HEK293T (cell line): ENCODE data around the gene PXDN.

Source experiments
- CTCF ChIA-PET: fragments of 350-600 bp; formaldehyde crosslinking; extraction: SDS; loops from one replicate; lab custom pipeline; 2021; ENCODE audit warnings: antibody characterized with exemption, inconsistent platforms; lab: Yijun Ruan, JAX
- POLR2A ChIA-PET: fragments of 350-600 bp; formaldehyde crosslinking; extraction: SDS; loops from one replicate; lab custom pipeline; 2020; ENCODE audit warnings: antibody characterized with exemption, inconsistent platforms; lab: Yijun Ruan, JAX
- DNase-seq: peaks from one replicate; pipeline ENCODE4 v3.0.0; 2012; ENCODE audit warnings: mixed read lengths; ENCODE audit errors: extremely low spot score
- ARNT ChIP-seq: fragments of 450-650 bp; IDR thresholded peaks from 2 replicates; pipeline ENCODE4 v1.6.1; 2017; ENCODE audit warnings: mild to moderate bottlenecking
- BHLHE40 ChIP-seq: fragments of 450-650 bp; IDR thresholded peaks from 2 replicates; pipeline ENCODE4 v1.6.1; 2016; ENCODE audit warnings: mild to moderate bottlenecking, moderate library complexity, borderline replicate concordance
- CTBP1 ChIP-seq: fragments of 450-650 bp; IDR thresholded peaks from 2 replicates; pipeline ENCODE4 v1.6.1; 2016; ENCODE audit warnings: borderline replicate concordance
- ELF4 ChIP-seq: fragments of 450-650 bp; IDR thresholded peaks from 2 replicates; pipeline ENCODE4 v1.6.1; 2017; ENCODE audit warnings: antibody characterized with exemption
- FOXA1 ChIP-seq: fragments of 450-650 bp; IDR thresholded peaks from 2 replicates; pipeline ENCODE4 v1.6.1; 2016; ENCODE audit warnings: mild to moderate bottlenecking
- FOXK2 ChIP-seq: fragments of 450-650 bp; IDR thresholded peaks from 2 replicates; pipeline ENCODE4 v1.6.1; 2016; ENCODE audit warnings: mild to moderate bottlenecking
- FOXM1 ChIP-seq: fragments of 450-650 bp; IDR thresholded peaks from 2 replicates; pipeline ENCODE4 v1.6.1; 2017; ENCODE audit warnings: mild to moderate bottlenecking, borderline replicate concordance
- HDGF ChIP-seq: fragments of 450-650 bp; IDR thresholded peaks from 2 replicates; pipeline ENCODE4 v1.6.1; 2017; ENCODE audit warnings: antibody characterized with exemption, borderline replicate concordance
- L3MBTL2 ChIP-seq: fragments of 450-650 bp; conservative IDR thresholded peaks from 2 replicates; pipeline ENCODE4 v1.6.1; 2016; ENCODE audit warnings: mild to moderate bottlenecking
- LEF1 ChIP-seq: fragments of 450-650 bp; IDR thresholded peaks from 2 replicates; pipeline ENCODE4 v1.6.1; 2017; ENCODE audit warnings: mild to moderate bottlenecking, borderline replicate concordance
- NFRKB ChIP-seq: fragments of 450-650 bp; IDR thresholded peaks from 2 replicates; pipeline ENCODE4 v1.6.1; 2016; ENCODE audit warnings: mild to moderate bottlenecking, moderate library complexity
- SP1 ChIP-seq: fragments of 450-650 bp; IDR thresholded peaks from 2 replicates; pipeline ENCODE4 v1.6.1; 2017
- SUZ12 ChIP-seq: fragments of 450-650 bp; IDR thresholded peaks from 2 replicates; pipeline ENCODE4 v1.6.1; 2016; ENCODE audit warnings: mild to moderate bottlenecking
- TARDBP ChIP-seq: fragments of 450-650 bp; IDR thresholded peaks from 2 replicates; pipeline ENCODE4 v1.6.1; 2016
- ZNF384 ChIP-seq: fragments of 450-650 bp; IDR thresholded peaks from 2 replicates; pipeline ENCODE4 v1.6.1; 2016
- TF ChIP-seq, protein P1 (sequence below): fragments of 450-650 bp; IDR thresholded peaks from 2 replicates; pipeline ENCODE4 v1.6.1; 2016

The PXDN gene

DNA sequence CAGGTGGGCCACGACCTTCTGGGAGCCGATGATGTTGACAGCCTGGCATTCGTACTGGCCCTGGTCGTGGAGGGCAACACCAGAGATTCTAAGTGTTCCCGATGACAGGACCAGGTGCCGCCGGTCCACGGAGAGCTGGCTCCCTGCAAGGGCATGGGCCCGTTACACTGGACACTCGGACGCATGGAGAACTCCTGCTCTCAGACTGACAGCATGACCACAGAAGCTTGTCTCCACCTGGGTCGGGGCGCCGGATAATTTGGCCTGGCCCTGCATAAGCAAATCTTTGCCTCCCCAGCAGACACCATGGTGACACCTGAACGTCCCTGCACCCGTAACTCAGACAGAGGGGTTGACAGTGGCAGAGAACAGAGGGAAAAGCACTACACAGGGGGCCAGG, 80.7 kb downstream of the PXDN start:
- DNase-seq: no peak
- CTCF ChIA-PET: no interaction called here
- TF ChIP-seq L3MBTL2 (no peak), ARNT (no peak), TARDBP (no peak), ELF4 (no peak), FOXA1 (no peak), HDGF (no peak), CTBP1 (no peak), FOXK2 (no peak), BHLHE40 (no peak), FOXM1 (no peak), LEF1 (no peak)
- TF ChIP-seq, protein P1, sequence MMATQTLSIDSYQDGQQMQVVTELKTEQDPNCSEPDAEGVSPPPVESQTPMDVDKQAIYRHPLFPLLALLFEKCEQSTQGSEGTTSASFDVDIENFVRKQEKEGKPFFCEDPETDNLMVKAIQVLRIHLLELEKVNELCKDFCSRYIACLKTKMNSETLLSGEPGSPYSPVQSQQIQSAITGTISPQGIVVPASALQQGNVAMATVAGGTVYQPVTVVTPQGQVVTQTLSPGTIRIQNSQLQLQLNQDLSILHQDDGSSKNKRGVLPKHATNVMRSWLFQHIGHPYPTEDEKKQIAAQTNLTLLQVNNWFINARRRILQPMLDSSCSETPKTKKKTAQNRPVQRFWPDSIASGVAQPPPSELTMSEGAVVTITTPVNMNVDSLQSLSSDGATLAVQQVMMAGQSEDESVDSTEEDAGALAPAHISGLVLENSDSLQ: no peak
- POLR2A ChIA-PET: no interaction called here

DNA sequence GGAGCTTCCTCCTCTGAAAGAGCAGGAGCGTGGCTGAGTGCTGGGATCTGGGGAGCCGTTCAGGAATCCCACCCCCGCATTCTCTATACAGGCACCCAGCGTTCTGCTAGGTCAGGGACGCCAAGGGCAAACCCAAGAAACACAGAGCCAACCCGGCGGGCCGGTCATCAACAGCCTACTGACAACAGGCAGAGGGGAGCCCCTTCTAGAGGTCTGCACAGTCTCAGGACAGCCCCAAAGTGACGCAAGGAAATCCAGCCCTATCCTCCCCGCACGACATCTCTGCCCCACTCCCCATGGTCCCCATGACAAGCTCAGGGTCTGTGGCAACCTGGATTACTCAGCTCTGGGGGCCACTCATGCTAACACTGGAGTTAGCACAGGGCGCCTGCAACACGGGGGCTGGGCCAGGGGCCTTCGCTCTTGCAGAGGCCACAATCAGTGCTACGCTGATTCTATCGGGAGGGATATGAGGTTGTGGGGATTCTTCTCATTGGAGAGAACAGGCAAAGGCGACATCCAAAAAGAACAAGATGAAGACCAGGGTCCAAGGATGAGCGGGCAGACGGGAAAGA, 81.6 kb downstream of the PXDN start:
- CTCF ChIA-PET: no interaction called here
- no peak for TF ChIP-seq ZNF384
- POLR2A ChIA-PET: no interaction called here
- no peak for DNase-seq

DNA sequence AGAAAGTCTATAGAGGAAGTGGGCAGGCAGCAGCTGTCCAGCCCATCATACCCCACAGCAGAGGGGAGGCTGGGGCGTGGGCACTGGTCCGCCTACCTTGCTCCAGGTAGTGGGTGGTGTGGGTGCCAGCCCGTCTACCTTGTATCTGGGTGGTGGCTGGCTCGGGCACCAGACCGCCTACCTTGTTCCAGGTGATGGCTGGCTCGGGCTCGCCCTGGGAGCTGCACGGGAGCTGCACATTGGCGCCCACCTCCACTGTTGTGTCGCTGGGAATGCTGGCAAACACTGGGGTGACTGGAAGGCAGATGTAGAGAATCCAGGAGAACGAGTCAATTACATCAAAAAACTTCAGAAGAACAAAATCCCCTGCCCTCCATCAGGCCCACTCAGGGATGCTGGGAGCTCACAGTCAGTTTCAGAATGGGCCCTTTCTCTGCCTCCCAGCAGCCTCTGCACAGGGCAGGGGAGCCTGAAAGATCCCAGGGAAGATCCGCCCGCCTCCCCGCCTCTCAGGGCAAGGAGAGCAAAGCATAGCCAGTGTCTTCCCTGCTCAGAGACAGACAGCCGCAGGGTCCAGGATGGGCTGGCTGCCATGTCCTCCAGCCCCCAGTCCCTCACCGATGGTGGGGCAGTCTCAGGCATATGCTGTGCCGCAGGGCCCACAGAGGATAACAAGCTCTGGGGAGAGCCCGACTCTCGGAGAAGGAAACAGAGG, 82.3 kb downstream of the PXDN start:
- CTCF ChIA-PET: no interaction called here
- no peak for TF ChIP-seq L3MBTL2
- no peak for TF ChIP-seq BHLHE40
- no peak for TF ChIP-seq TARDBP
- TF ChIP-seq ZNF384: no peak
- no peak for TF ChIP-seq SP1
- no peak for TF ChIP-seq ARNT
- no peak for TF ChIP-seq FOXM1
- TF ChIP-seq ELF4: no peak
- no peak for TF ChIP-seq FOXK2
- TF ChIP-seq LEF1: no peak
- TF ChIP-seq CTBP1: no peak
- TF ChIP-seq, protein P1: no peak
- no peak for TF ChIP-seq HDGF
- TF ChIP-seq NFRKB: no peak
- TF ChIP-seq SUZ12: no peak
- TF ChIP-seq FOXA1: no peak
- no peak for DNase-seq
- POLR2A ChIA-PET: no interaction called here

DNA sequence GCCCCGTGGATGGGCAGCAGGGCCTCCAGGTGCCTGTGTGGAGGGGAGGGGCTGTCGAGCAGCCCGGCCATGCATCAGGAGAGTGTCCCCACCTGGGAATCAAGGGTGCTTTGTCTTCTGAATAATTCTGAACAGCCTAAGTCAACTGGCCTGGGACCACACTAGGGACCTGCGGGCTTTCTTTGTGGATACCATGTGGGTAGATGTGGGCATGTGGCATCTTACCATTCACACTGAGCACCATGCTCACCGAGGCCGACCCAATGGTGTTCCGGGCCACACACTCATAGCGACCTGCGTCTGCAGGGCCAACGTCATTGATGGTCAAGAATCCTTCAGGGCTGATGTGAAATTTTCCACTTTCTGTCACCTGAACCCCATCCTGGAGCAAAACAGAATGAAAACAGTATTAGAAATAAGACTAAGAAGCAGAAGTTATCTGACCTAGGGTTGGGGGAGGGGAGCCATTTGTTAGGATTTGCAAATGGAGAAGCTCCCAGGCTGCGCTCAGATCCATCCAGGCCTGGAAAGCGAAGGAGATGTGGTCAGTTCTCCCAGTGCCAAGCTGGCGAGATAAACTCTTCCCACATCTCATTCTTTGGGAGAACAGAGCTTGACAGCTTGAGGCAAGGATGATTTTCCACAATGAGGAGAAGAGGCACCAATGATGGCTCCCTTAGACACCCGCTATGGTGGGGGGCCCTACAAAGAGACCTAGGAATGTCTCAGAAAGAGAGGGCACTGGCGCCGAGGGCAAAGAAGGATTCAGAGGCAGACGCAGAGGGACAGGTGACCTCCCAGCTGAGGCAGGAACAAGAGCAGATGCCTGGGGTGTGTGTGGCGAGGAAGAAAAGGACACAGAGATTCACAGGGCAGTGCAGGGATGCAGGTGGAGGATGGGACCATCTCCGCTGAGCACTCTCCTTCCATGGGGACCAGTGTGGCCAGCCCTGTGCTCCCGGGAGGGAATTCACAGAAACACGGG, 83.4 kb downstream of the PXDN start:
- ChIA-PET CTCF (no interaction called here), POLR2A (no interaction called here)
- TF ChIP-seq FOXM1 (no peak), TARDBP (no peak), CTBP1 (no peak), ELF4 (no peak), ARNT (no peak), SP1 (no peak), BHLHE40 (no peak), FOXK2 (no peak), ZNF384 (no peak), NFRKB (no peak), FOXA1 (no peak), LEF1 (no peak), HDGF (no peak), L3MBTL2 (no peak)
- DNase-seq: no peak

DNA sequence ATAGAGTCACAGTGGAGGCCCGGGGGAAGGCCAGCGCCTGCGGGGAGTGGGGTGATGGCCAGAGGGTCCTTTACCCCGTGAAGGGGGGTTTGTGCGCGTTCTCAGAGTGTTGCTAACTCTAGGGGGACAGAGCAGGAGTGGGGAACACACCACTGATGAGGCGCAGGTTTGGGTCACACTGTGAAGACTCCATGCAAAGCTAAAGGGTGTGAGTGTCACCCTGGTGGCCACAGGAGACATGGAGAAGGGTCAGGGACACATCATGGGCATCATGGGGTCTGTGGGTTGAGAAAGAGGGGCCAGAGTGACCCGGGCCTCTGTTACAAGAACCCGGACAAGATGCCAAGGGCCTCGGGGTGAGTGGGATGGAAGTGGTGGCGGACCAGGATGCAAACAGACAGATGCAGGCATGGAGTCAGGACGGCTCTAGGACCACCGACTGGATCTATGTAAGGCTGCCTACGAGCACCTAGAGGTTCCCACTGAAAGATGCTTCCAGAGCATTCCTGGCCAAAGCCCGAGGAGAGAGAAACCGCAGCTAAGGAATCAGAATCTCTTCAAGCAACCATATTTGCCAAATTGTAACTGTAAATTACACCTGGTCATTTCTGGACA, 84.3 kb downstream of the PXDN start:
- no peak for TF ChIP-seq FOXK2
- CTCF ChIA-PET: no interaction called here
- DNase-seq: no peak
- POLR2A ChIA-PET: no interaction called here

DNA sequence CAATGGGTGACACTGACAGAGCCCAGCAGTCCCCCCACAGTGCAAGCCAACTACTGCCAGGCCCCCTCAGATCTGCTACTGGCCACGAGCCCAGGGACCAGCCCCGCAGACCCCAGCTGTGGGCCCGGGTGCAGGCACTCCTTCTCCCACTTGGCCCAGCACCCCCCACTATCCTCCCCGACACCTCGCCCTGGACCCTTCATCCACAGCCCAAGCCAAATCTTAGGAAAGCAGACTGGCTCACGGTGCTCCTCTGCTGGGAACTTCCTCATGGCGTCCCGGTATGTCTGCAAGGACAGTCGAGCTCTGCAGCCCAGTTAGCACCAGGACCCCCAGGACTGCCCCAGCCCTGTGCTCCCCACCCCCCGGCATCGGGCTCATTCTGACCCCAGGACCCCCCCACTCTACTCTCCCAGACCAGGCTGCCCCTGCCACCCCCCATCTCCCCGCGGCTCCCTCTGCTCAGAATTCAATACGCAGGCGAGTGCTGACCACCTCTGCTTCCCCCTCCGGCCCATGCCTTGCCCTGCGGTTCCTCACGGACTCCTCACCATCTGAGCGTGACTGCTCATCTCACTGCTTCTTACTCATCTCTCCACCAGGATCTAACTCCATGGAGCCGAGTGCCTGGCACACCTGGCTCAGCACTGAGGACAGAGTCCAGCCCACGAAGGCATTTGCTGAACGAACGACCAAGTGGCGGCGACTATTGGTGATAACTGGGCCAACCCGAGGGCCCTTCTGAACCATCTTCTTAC, 85.7 kb downstream of the PXDN start:
- POLR2A ChIA-PET: no interaction called here
- DNase-seq: no peak
- TF ChIP-seq CTBP1 (no peak), ELF4 (no peak), SUZ12 (no peak), FOXM1 (no peak), LEF1 (no peak), ZNF384 (no peak), ARNT (no peak), NFRKB (no peak), L3MBTL2 (no peak), HDGF (no peak), BHLHE40 (no peak), FOXK2 (no peak), FOXA1 (no peak), SP1 (no peak), TARDBP (no peak)
- TF ChIP-seq, protein P1: no peak
- CTCF ChIA-PET: interaction anchor here (0.6 kb wide), 1 partner anchor 99 kb away, joined by 5 read pairs; no protein-coding TSS in a partner anchor
